Activated CD4-positive, alpha-beta memory T cell treated with anti-CD3 and anti-CD28 coated beads for 36 hours (primary cell): Measurements from ENCODE around the gene HOXB3. TPM values are rescaled to one million over a fixed set of nuclear protein-coding genes. Genes with fewer than 3 reads are reported as not detected.
"Not testable (repeated sequence)": the region's sequence is repeated elsewhere in the genome, so short reads cannot be mapped to it uniquely, and the experiment has no call there.

Experiments
- CTCF ChIA-PET: fragments of 350-600 bp; sonication (Branson Sonifier 250); formaldehyde crosslinking; loops from one replicate; lab custom pipeline; 2021; ENCODE audit warnings: antibody characterized with exemption, inconsistent platforms; lab: Charles Lee
- POLR2A ChIA-PET: fragments of 350-600 bp; sonication (Branson Sonifier 250); formaldehyde crosslinking; loops from one replicate; lab custom pipeline; 2021; ENCODE audit warnings: antibody characterized with exemption; lab: Charles Lee
- DNase-seq: peaks from one replicate; pipeline ENCODE4 v3.0.0-alpha.2; 2020
- H3K27ac Mint-ChIP-seq: one replicate; pipeline ENCODE4 v1.8.0; 2021; ENCODE audit warnings: mixed read lengths
- H3K27me3 Mint-ChIP-seq: one replicate; pipeline ENCODE4 v1.8.0; 2021; ENCODE audit warnings: mixed read lengths
- H3K36me3 Mint-ChIP-seq: one replicate; pipeline ENCODE4 v1.8.0; 2021; ENCODE audit warnings: mixed read lengths
- H3K4me1 Mint-ChIP-seq: one replicate; pipeline ENCODE4 v1.8.0; 2021; ENCODE audit warnings: low read depth, mixed read lengths
- H3K4me3 Mint-ChIP-seq: one replicate; pipeline ENCODE4 v1.8.0; 2021; ENCODE audit warnings: mild to moderate bottlenecking, mixed read lengths
- H3K9me3 Mint-ChIP-seq: one replicate; pipeline ENCODE4 v1.8.0; 2021; ENCODE audit warnings: mixed read lengths
- intact Hi-C: fragments of 100-400 bp; cut with micrococcal nuclease; formaldehyde crosslinking; loops from one replicate; pipeline ENCODE4 v1.15.1; 2023
- total RNA-seq, 2 experiments: library from RNA; stranded (reverse); gene quantifications; one replicate each; pipeline ENCODE4 v1.2.3, GENCODE V29; 2021

The HOXB3 gene
- total RNA-seq, 2 experiments from 2014 or later = 2.6 TPM

DNA sequence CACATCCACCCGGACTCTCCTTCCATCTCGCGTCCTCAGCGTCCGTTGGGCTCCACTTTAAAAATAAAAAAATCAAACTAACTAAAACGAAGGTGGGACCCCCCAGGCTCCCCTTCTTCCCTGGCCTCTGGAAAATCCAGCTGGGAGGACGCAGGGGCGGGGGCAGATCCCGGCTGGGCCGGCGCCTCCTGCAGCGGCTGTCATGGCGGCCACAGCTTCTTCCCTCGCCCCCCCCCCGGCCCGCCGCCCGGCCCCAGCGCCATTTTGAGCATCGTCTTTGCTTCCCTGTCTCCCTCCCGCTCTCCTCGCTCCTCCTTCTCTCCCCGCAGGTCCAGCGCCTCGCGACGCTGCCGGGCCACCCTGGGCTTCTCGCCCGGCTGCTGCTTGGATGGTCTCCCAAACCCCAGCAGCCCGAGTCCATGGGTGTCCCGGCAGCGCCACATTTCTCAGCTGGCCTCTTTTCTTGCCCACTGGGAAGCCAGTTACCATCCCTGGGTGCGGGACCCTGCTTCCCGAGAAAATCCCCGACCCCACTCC, 48.4 kb downstream of the HOXB3 start:
- ChIA-PET CTCF (interaction anchor here (1.1 to 1.9 kb wide), 2 partner anchors 36 to 51 kb away, joined by 3 to 5 read pairs; partner anchors contain the start of gene HOXB4), POLR2A (interaction anchor here (0.5 to 0.9 kb wide), 3 partner anchors 26 to 210 kb away, joined by 3 read pairs; no protein-coding TSS in a partner anchor)
- DNase-seq = peak; percentile 57
- Mint-ChIP-seq H3K4me1 (peaks cover 27% of the 10 kb centered on the region), H3K27me3 (peaks cover 18% of the 10 kb centered on the region), H3K9me3 (no peaks in the 10 kb centered on the region), H3K4me3 (peak overlapping the region; percentile 84), H3K27ac (peak overlapping the region; percentile 96), H3K36me3 (peaks cover 11% of the 10 kb centered on the region)
- intact Hi-C loops = loop anchor here (5.0 kb wide), 1 partner anchor 36 kb away; the partner anchor contains the start of gene HOXB4

DNA sequence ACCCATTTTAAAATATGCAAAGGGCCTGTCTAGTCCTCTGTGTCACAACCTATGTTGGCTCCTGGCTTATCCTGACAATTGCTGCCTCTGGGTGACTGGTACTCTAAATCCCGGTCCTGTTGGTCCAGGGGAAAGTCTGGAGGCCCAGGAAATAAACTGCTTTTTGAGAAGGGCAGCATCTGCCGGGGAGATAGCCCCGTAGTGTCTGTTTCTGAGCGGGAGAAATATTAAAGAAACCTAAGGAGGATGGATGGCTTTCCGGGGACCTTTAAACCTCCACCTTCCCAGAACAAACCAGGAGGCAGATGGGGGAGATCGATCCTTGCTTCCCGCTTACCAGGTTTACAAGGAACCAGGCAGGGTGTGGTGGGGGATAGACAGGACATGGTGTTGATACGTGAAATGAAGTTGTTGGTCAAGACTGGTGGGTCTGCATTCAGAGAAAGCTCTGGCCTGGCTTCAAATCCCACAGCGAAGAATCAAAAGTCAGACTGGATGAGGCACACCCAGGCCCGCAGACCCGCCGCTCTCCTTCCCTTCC, 48.9 kb downstream of the HOXB3 start:
- peak overlapping the region; percentile 96 for H3K27ac Mint-ChIP-seq
- H3K36me3 Mint-ChIP-seq = peaks cover 11% of the 10 kb centered on the region
- peak overlapping the region; percentile 84 for H3K4me3 Mint-ChIP-seq
- ChIA-PET CTCF (interaction anchor here (0.8 to 1.9 kb wide), 2 partner anchors 20 to 52 kb away, joined by 3 to 5 read pairs; no protein-coding TSS in a partner anchor), POLR2A (interaction anchor here (0.5 to 0.9 kb wide), 2 partner anchors 27 to 209 kb away, joined by 3 read pairs; no protein-coding TSS in a partner anchor)
- intact Hi-C loops = loop anchor here (5.0 kb wide), 1 partner anchor 36 kb away; the partner anchor contains the start of gene HOXB4
- peaks cover 18% of the 10 kb centered on the region for H3K27me3 Mint-ChIP-seq
- no peak for DNase-seq
- H3K4me1 Mint-ChIP-seq = peaks cover 22% of the 10 kb centered on the region
- H3K9me3 Mint-ChIP-seq = no peaks in the 10 kb centered on the region

DNA sequence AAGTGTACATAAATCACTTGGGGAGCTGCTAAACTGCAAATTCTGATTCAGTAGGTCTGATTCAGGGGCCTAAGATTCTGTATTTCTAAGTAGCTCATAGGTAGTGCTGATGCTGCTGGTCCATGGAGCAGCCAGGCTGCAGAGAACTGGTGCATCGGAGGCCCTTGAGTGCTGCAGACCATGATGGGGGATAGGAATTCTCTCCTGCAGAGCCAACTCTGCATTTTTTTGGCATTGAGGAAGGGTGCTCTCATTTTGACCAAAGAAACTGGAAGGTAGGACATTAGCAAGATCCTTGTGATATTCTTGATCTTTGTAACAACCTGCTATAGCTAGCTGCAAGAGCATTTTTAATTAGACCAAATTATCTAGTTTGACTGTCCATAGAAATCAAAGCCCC, 49.8 kb downstream of the HOXB3 start:
- no peak for DNase-seq
- ChIA-PET CTCF (interaction anchor here (0.7 to 0.8 kb wide), 3 partner anchors 21 to 180 kb away, joined by 3 read pairs; no protein-coding TSS in a partner anchor), POLR2A (no interaction called here)
- Mint-ChIP-seq H3K4me3 (no peak overlapping the region), H3K36me3 (peaks cover 11% of the 10 kb centered on the region), H3K27ac (peak overlapping the region; percentile 28), H3K9me3 (no peaks in the 10 kb centered on the region), H3K4me1 (peaks cover 16% of the 10 kb centered on the region), H3K27me3 (peaks cover 16% of the 10 kb centered on the region)
- intact Hi-C loops = loop anchor here (5.0 kb wide), 1 partner anchor 37 kb away; the partner anchor contains the start of gene HOXB4

DNA sequence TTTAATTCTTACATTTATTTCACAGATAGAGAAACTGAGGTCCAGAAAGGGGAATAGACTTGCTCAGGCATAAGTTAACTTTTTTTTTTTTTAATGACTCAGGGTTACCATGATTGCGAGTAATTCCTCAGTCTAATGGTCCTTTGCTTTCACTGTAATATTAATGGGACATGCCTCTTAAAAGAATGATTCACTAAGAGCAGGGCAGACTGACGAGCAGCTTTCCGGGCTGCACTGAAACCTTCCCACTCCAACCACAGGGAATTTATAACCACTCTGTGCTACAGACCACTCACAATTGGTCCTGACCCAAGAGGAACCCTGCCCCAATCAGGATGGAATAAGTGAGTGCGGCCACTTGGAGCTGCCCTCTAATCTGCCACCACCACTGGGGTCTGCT, 50.9 kb downstream of the HOXB3 start:
- ChIA-PET CTCF (interaction anchor here (0.7 kb wide), 3 partner anchors 14 to 650 kb away, joined by 3 to 4 read pairs (median 4); no protein-coding TSS in a partner anchor), POLR2A (no interaction called here)
- Mint-ChIP-seq H3K4me1 (peaks cover 15% of the 10 kb centered on the region), H3K4me3 (no peak overlapping the region), H3K27me3 (peaks cover 14% of the 10 kb centered on the region), H3K9me3 (no peaks in the 10 kb centered on the region), H3K27ac (no peak overlapping the region), H3K36me3 (peaks cover 11% of the 10 kb centered on the region)
- intact Hi-C loops = no loop called here
- no peak for DNase-seq

DNA sequence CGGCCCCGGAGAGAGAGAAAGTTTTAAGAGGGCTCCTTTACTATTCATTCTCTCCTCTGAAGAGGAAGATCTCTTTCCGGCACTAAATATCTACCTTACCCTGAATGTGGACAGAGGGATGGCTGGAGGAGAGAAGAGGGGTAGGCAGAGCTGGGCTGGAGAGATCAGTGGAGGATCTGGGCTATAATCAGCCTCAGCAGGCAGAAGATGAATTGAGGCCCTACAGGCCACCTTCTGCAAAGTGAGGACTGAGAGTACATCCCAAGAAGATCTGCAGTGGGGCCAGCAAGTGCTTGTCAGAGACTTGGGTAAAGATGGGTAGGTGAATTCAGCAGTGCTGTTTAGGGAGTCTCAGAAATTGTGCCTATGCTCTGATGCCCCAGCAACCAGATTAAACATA, 52.7 kb downstream of the HOXB3 start:
- ChIA-PET CTCF (no interaction called here), POLR2A (no interaction called here)
- Mint-ChIP-seq H3K9me3 (no peaks in the 10 kb centered on the region), H3K36me3 (peaks cover 4% of the 10 kb centered on the region), H3K4me1 (peaks cover 10% of the 10 kb centered on the region), H3K27me3 (peaks cover 5% of the 10 kb centered on the region), H3K4me3 (no peak overlapping the region), H3K27ac (no peak overlapping the region)
- no peak for DNase-seq
- intact Hi-C loops = no loop called here

DNA sequence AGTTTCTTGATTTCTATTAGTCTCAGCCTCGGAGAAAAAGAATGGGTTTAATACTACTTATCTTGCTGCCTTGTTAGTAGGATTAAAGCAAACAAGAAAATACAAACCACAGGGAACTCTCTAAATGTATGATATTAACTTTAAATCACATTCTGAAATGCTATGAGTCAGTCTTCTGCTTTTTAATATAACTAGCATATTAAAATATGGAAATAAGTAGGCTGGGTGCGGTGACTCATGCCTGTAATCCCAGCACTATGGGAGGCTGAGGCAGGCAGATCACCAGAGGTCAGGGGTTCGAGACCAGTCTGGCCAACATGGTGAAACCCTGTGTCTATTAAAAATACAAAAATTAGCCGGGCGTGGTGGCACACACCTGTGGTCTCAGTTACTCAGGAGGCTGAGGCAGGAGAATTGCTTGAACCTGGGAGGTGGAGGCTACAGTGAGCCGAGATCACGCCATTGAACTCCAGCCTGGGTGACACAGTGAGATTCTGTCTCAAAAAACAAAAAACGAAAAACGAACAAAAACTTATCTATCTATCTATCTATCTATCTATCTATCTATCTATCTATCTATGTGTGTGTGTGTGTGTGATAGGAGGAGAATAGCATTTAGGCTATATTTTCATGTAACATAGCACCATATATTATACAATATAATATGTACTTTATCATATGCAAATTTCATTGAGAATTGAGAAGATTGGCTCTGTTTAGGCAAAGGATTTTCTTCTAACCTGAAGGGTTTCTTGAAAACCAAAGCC, 54.1 kb downstream of the HOXB3 start:
- intact Hi-C loops, H3K27me3 Mint-ChIP-seq, H3K36me3 Mint-ChIP-seq, H3K27ac Mint-ChIP-seq, H3K4me3 Mint-ChIP-seq, H3K9me3 Mint-ChIP-seq, H3K4me1 Mint-ChIP-seq: not testable (repeated sequence)
- POLR2A ChIA-PET = interaction anchor here (0.6 kb wide), 1 partner anchor 23 kb away, joined by 4 read pairs; no protein-coding TSS in a partner anchor
- peak; percentile 36 for DNase-seq
- CTCF ChIA-PET = interaction anchor here (0.7 kb wide), 1 partner anchor 178 kb away, joined by 4 read pairs; no protein-coding TSS in a partner anchor

DNA sequence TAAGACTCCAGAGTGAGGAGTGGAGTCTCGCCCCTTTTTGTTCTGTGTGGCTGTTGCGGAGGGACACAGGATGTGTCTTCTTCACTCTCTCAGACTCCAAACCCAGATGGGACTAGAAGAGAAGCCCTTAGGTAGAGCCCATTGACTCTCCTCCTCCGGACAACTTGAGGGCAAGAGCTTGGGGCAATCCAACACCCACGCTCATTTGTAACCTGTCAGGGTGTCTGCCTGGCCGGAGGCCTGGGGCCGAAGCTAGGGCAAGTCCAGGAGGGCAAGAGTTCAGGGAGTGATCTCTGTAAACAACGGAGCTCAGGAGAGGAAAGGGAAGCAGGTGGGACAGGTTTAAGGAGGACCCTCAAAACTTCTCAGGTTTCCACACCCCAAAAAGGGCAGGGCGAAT, 57.8 kb downstream of the HOXB3 start:
- peaks cover 2% of the 10 kb centered on the region for H3K27me3 Mint-ChIP-seq
- no peaks in the 10 kb centered on the region for H3K4me1 Mint-ChIP-seq
- intact Hi-C loops = no loop called here
- no peaks in the 10 kb centered on the region for H3K9me3 Mint-ChIP-seq
- DNase-seq = no peak
- no peak overlapping the region for H3K4me3 Mint-ChIP-seq
- ChIA-PET CTCF (interaction anchor here (0.7 to 0.8 kb wide), 2 partner anchors 12 to 26 kb away, joined by 4 read pairs; no protein-coding TSS in a partner anchor), POLR2A (interaction anchor here (0.9 kb wide), 1 partner anchor 12 kb away, joined by 3 read pairs; no protein-coding TSS in a partner anchor)
- H3K27ac Mint-ChIP-seq = no peak overlapping the region
- no peaks in the 10 kb centered on the region for H3K36me3 Mint-ChIP-seq

DNA sequence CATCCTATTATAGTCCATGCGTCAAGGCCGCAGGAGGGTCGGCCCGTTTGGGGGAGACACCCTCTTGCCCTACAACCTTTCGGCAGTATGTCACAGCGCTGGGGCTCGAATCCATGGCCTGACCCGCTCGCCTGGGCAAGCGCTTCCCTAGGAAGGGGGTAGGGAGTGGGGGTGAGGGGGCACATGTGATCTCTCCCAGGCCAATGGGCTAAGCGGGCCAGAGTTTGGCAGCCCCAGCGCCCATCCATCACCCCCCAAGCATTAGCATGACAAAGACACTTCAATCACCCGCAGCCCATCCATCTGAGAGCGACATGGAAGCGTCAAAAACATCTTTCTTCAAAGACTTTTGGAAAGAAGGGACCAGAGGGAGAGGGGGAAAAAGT, 59.2 kb downstream of the HOXB3 start, which contains the start of gene HOXB1:
HOXB1 (minus strand) TSS at position 125 of the 386 bp plus-strand sequence; CDS start at position 18, 107 bp downstream.
- ChIA-PET POLR2A (interaction anchor here (0.6 kb wide), 1 partner anchor 166 kb away, joined by 4 read pairs; no protein-coding TSS in a partner anchor), CTCF (no interaction called here)
- peaks cover 11% of the 10 kb centered on the region for H3K27me3 Mint-ChIP-seq
- no peak for DNase-seq
- H3K9me3 Mint-ChIP-seq = no peaks in the 10 kb centered on the region
- no peak within 1 kb of the TSS for H3K27ac Mint-ChIP-seq
- intact Hi-C loops = no loop called here
- no peaks in the 10 kb centered on the region for H3K4me1 Mint-ChIP-seq
- H3K36me3 Mint-ChIP-seq = no peaks in the 10 kb centered on the region
- H3K4me3 Mint-ChIP-seq = no peak within 1 kb of the TSS

DNA sequence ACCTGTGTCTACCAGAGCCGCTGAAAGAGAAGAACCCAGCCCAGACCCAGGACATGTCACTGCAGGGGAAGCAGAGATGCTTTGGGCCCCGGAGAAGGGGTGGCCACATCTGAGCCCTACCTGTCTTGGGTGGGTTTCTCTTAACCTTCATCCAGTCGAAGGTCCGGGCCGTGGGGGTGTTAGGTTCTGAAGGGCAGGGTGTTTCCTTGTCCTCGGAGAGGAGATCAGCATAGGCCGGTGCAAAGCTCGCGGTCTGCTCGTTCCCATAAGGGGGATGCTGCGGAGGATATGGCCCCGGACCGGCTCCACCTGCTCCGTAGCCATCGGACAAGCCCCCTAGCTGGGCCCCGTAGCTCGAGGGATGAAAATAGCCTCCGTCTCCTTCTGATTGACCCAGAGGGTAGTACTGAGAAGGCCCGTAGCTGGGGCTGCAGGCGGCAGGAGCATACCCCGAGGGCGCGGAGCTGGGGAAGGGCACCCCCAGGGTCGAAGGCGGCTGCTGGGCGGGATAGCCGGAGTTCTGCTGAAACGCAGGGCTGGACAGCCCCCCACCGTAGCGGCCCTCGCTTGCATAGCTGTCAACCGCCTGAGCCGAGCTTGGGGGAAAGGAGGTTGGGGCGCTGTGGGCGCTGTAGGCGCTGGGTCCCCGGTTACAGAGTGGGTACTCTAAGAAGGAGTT, 59.7 kb downstream of the HOXB3 start:
- Mint-ChIP-seq H3K36me3 (no peaks in the 10 kb centered on the region), H3K27ac (no peak overlapping the region), H3K9me3 (no peaks in the 10 kb centered on the region), H3K4me1 (no peaks in the 10 kb centered on the region), H3K27me3 (peaks cover 16% of the 10 kb centered on the region), H3K4me3 (no peak overlapping the region)
- CTCF ChIA-PET = interaction anchor here (1.2 kb wide), 1 partner anchor 63 kb away, joined by 3 read pairs; the partner anchor contains the start of gene HOXB5
- intact Hi-C loops = no loop called here
- no peak for DNase-seq
- POLR2A ChIA-PET = interaction anchor here (0.6 kb wide), 1 partner anchor 165 kb away, joined by 4 read pairs; no protein-coding TSS in a partner anchor

DNA sequence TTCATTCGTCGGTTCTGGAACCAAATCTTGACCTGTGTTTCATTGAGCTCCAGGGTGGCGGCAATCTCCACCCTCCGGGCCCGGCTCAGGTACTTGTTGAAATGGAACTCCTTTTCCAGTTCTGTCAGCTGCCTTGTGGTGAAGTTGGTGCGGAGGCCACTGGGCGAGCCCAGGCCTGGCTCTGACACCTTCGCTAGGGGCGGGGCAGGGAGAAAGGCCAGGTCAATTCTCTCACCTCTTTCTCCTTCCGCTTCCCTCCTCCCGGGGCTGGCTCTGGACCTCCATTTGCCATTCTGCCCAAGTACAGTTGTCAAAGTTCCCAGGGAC, 60.4 kb downstream of the HOXB3 start:
- peaks cover 19% of the 10 kb centered on the region for H3K27me3 Mint-ChIP-seq
- H3K4me3 Mint-ChIP-seq = no peak overlapping the region
- DNase-seq = no peak
- CTCF ChIA-PET = interaction anchor here (1.2 kb wide), 1 partner anchor 64 kb away, joined by 3 read pairs; the partner anchor contains the start of gene HOXB5
- H3K9me3 Mint-ChIP-seq = no peaks in the 10 kb centered on the region
- no peaks in the 10 kb centered on the region for H3K4me1 Mint-ChIP-seq
- POLR2A ChIA-PET = no interaction called here
- no peaks in the 10 kb centered on the region for H3K36me3 Mint-ChIP-seq
- no peak overlapping the region for H3K27ac Mint-ChIP-seq
- intact Hi-C loops = no loop called here

DNA sequence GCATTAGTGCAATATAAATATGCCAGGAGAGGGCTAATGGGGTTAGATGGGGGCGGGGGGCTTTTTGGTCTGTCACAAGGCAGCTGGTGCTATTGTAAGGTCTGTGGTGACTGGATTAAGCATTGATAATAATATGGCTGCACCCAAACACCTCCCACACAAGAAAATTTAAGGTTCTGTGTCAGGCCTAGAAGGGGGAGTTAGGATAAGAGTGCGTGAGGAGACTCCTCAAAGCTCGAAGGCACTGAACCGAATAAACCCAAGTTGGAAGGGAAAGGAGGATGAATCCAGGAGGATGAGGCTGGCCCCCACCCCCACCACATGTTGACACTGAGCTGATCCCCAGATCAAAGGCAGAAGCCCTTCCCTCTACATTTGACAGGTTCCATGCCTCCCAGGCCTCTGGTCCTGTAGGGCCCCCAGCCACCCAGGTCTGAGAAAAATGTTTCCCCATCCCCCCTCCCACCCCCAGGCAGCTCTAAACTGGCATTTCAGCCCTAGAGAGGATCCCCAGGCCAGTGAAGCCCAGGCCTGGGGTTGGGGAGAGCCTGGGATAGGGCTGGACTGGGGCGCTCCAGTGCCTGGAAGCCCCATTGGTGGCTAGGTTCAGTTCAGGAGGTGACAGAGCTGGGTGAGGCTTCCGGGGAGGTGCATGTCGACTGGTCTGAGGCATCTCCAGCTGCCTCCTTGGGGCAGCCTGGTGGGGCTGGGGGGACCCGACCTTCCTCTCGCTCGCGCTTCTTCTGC, 60.9 kb downstream of the HOXB3 start:
- no peaks in the 10 kb centered on the region for H3K4me1 Mint-ChIP-seq
- no peak for DNase-seq
- POLR2A ChIA-PET = no interaction called here
- intact Hi-C loops = no loop called here
- CTCF ChIA-PET = interaction anchor here (1.0 to 1.2 kb wide), 2 partner anchors 37 to 64 kb away, joined by 3 read pairs; partner anchors contain the start of gene HOXB5
- no peak overlapping the region for H3K4me3 Mint-ChIP-seq
- H3K9me3 Mint-ChIP-seq = no peaks in the 10 kb centered on the region
- H3K27me3 Mint-ChIP-seq = peaks cover 21% of the 10 kb centered on the region
- H3K36me3 Mint-ChIP-seq = no peaks in the 10 kb centered on the region
- no peak overlapping the region for H3K27ac Mint-ChIP-seq
